ENCODE results near the gene FRG1. TPM values are rescaled to one million over a fixed set of nuclear protein-coding genes. Genes with fewer than 3 reads are reported as not detected.
"Not testable (repeated sequence)": the region's sequence is repeated elsewhere in the genome, so short reads cannot be mapped to it uniquely, and the experiment has no call there.

The FRG1 gene
- 25.6 TPM for total RNA-seq

GRCh38 chr4:189940178-189941004, at the start of gene FRG1:
Gene FRG1, plus strand, starts transcription at chr4:189940872. Its CDS starts 138 bp downstream, at chr4:189941010.
- DNase-seq = no peak

DNA sequence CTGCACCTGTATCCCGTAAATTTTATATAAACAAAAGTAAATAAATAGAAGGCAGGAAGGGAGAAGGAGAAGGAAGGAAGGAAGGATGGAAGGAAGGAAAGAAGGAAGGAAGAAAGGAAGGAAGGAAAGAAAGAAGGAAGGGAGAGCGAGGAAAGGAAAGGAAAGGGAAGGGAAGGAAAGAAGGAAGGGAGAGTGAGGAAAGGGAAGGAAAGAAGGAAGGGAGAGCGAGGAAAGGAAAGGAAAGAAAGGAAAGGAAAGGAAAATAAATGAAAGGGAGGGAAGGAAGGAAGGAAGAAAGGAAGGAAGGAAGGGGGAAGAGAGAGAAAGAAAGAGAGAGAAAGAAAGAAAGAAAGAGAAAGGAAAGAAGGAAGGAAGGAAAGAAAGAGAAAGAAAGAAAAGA, 43.0 kb upstream of the FRG1 start:
- DNase-seq = no peak

DNA sequence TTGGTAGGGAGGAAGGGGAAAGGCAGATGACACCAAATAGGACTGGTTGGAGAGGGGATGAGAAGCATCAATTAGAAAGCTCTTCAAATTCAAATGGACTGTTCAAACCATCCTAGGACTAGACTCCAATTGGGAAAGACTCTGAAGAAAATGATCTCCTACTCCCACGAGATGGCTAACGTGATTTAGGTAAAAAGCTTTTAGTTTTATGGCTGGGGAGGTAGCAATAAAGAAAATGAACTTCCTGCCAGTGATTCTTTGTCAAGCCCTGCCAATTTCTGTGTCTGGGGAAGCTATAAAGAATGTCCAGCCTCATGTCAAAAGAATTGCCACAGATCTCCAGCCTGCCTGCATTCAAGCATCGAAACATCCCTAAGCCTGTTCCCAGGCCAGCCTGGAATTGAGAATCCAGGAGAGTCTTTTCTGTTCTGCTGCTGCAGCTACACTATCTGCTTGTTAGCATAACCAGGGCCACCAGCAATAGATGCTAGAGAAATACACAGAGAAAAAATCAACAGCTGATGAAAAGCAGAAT, 41.1 kb upstream of the FRG1 start:
- not testable (repeated sequence) for DNase-seq

- DNase-seq = not testable (repeated sequence)
These were observed 36.1 kb upstream of the FRG1 start for GRCh38 chr4:189904420-189905027.

DNA sequence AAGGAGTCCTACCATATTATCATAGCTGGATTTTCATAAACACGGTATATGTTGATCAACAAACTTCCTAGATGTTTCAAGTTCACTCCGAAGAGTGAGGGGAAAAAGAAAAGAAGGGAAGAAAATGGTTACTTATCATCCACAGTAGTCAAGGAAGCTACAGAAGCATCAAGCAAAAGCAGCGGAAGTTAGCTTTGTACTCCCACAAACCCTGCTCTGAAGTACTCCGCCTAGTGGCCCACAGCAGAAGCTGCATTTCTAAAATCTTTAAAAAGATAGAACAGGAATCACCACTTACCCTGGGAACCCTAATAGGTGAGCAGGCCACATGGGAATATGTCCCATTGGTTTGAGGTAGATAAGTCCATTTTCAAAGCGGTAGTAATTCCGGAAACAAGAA, 28.5 kb upstream of the FRG1 start:
- DNase-seq = no peak

DNA sequence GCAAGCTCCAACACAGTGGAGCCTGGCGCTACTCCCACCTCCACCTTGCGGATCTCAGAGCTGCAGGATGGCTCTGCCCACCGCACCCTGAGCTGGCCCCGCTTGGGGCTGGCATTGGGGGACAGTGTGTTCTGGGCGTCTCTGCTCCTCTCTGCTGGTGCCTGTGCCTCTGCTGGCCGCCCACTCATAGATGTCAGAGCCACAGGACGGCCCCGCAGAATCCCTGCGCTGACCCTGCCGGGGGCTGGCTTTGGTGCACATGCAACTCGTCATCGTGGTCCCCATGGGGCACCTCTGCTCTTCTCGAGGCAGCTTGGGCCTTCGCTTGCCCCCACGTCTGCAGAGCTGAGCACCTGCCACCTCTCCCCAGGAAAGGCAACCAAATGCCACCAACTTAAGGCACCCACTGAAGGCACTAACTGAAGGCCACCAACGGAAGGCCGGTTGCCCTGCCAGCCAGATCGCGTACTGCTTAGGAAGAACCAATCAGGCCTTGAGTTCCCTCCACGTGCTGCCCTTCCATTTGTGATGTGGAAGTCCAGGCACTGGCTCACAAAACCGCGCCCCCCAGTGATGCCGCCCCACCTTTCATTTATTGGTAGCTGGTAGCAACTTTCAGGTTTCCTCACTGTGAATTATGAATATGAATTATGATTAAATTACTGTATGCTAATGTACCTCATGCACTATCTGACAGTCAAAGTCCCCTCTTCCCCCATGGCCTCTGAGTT, 23.3 kb upstream of the FRG1 start:
- DNase-seq = no peak

- no peak for DNase-seq
These were observed 19.6 kb upstream of the FRG1 start for GRCh38 chr4:189921058-189921457.

DNA sequence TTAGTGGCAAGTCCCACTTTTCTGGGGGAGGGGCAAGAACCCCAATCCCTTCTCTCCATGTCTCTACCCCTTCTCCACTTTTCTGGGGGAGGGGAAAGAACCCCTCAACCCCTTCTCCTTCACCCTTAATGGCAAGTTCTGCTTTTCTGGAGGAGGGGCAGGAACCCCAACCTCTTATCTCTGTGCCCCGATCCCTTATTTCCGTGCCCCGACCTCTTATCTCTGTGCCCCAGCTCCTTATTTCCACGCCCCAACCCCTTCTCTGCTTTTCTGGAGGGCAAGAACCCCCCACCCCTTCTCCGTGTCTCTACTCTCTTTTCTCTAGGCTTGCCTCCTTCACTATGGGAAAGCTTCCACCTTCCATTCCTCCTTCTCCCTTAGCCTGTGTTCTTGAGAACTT, 13.9 kb upstream of the FRG1 start:
- DNase-seq = not testable (repeated sequence)

- no peak for DNase-seq
These were observed 356 bp downstream of the FRG1 start for GRCh38 chr4:189941005-189941450.

GRCh38 chr4:189942412-189942811, 1.7 kb downstream of the FRG1 start:
- DNase-seq = not testable (repeated sequence)

GRCh38 chr4:189944077-189944476, 3.4 kb downstream of the FRG1 start:
- not testable (repeated sequence) for DNase-seq

DNA sequence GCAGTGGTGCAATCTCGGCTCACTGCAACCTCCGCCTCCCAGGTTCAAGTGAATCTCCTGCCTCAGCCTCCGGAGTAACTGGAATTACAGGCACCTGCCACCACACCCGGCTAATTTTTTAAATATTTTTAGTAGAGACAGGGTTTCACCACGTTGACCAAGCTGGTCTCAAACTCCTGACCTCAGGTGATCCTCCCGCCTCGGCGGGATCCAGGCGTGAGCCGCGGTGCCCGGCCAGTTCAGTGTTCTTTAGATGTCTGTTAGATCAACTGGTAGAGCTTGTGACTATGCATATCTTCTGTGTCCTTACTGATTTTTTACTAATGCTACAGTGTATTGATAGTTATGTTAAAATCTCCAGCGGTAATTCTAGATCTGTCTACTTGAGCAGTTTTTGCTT, 6.2 kb downstream of the FRG1 start:
- not testable (repeated sequence) for DNase-seq

DNA sequence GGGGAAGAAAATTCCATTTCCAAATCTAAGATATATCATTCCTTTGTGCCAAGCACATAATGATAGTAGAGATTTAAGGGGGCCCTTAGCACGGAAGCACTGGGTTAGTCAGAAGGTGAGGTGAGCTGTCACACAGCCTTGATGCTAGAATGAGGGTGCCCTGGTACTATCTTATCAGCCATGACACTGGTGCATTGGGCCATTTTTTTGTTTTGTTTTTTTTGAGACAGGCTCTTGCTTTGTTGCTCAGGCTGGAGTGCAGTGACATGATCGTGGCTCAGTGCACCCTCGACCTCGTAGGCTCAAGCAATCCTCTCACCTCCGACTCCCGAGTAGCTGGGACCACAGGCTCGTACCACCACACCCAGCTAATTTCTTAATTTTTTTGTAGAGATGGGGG, 7.8 kb downstream of the FRG1 start:
- not testable (repeated sequence) for DNase-seq

DNA sequence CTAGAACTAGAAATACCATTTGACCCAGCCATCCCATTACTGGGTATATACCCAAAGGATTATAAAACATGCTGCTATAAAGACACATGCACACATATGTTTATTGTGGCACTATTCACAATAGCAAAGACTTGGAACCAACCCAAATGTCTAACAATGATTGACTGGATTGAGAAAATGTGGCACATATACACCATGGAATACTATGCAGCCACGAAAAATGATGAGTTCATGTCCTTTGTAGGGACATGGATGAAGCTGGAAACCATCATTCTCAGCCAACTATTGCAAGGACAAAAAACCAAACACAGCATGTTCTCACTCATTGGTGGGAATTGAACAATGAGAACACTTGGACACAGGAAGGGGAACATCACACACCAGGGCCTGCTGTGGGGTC, 28.6 kb downstream of the FRG1 start:
- not testable (repeated sequence) for DNase-seq

DNA sequence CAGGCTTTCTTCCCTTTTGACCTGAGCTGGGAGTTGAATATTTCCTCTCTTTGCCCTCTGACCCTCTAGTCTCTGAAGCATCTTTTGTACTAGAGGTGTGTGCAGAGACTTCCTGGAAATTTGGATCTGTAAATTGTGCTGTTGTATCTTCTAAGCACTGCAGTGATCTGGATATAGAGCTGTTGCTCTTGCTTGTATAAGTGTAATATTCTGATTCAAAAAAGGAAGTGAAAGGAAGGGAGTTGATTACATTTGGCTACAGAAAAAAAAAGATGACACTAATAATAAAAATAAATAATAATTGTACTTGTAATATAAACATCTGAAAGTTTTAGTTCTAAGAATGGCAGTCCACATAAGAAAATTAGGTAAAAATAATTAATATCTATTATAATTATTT, 33.0 kb downstream of the FRG1 start:
- DNase-seq = no peak

DNA sequence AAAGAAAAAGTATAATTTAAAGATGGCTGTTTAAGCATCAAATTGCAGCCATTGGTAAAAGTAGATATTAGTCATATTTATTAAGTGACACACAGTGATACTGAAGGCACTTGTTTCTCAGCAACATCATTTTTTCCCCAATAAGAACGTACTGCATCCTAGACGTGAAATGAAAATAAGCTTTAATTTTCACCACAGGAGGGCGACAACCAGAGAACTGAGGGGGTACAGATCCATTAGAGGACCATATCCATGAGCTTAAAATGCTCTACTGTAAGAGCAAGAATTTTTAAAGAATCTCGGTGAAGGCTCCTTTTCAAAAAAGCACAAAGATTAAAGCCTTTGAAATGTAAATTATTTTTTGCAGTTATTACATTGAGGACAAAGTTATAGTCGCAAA, 33.4 kb downstream of the FRG1 start:
- DNase-seq = no peak

GRCh38 chr4:189979196-189980047, 38.8 kb downstream of the FRG1 start:
- DNase-seq = no peak

GRCh38 chr4:189980292-189980691, 39.6 kb downstream of the FRG1 start:
- DNase-seq = not testable (repeated sequence)

- no peak for DNase-seq
These were observed 41.3 kb downstream of the FRG1 start for GRCh38 chr4:189981970-189982369.

DNA sequence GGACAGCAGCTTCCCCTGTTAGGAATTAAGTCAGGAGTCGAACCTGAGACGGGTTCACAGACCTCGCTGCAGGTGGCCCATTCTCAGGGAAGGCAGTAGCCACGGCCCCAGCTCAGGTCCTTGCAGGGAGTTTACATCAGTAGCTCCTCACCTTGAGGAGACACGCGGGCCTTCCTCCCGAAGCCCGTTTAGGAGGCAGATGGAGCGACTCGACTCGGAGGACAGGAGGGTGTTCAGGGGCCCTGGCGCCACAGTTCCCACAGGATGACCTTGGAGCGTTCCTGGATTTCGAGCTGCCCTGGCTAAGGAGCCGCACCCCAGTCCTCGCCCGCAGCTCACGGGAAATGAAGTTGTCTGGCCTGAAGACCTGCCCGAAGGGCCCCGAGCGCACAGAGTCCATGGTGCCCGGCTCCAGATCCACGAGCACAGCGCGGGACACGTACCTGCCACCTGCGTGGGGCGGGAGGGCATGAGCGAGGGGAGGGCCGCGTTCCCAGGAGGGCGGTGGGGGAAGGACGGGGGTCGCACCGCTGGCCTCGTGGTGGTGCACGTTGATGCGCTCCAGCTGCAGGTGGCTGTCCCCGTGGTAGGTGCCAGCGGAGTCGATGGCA, 43.3 kb downstream of the FRG1 start:
- not testable (repeated sequence) for DNase-seq

- not testable (repeated sequence) for DNase-seq
These were observed 44.0 kb downstream of the FRG1 start for GRCh38 chr4:189984661-189985060.

All from skin of body (tissue), 2 donors.